Renal pelvis (tissue), 4 donors: ENCODE results near the gene BCL11B. TPM values are rescaled to one million over a fixed set of nuclear protein-coding genes. Genes with fewer than 3 reads are reported as not detected.
A peak's percentile ranks its signal among the peaks of the same experiment; 100 is the strongest.
"Not testable (repeated sequence)": the region's sequence is repeated elsewhere in the genome, so short reads cannot be mapped to it uniquely, and the experiment has no call there.

Experiments used
- DNase-seq: peaks from one replicate; pipeline ENCODE4 v3.0.0-alpha.2; 2013
- polyA plus RNA-seq, 3 donors: library from polyadenylated mRNA; unstranded; fragments of 120-200 nt; gene quantifications; one replicate each; pipeline ENCODE4 v1.2.1, GENCODE V29; 2013; ENCODE audit not compliant: insufficient read length in 3 of 3

Gene BCL11B
- polyA plus RNA-seq, 3 donors: 2.4 to 3.0 (median 2.6) TPM

DNA sequence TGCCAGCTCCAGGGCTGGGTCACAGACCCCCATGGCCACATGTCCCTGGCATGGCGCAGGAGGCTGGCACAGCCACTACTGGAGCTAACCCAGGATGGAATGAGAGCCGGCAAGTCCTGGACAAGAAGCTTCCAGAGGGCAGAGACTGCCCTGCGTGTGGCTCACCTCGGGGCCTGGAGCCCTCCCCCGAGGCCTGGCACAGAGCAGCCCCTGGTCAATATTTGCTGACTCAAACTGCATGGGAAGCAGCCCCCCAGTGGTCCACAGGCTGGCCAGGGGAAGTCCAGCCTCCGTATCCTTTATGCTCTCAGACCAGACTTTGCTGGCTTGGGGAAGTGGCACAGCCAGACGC lies 71.4 kb downstream of the BCL11B start:
- no peak for DNase-seq

DNA sequence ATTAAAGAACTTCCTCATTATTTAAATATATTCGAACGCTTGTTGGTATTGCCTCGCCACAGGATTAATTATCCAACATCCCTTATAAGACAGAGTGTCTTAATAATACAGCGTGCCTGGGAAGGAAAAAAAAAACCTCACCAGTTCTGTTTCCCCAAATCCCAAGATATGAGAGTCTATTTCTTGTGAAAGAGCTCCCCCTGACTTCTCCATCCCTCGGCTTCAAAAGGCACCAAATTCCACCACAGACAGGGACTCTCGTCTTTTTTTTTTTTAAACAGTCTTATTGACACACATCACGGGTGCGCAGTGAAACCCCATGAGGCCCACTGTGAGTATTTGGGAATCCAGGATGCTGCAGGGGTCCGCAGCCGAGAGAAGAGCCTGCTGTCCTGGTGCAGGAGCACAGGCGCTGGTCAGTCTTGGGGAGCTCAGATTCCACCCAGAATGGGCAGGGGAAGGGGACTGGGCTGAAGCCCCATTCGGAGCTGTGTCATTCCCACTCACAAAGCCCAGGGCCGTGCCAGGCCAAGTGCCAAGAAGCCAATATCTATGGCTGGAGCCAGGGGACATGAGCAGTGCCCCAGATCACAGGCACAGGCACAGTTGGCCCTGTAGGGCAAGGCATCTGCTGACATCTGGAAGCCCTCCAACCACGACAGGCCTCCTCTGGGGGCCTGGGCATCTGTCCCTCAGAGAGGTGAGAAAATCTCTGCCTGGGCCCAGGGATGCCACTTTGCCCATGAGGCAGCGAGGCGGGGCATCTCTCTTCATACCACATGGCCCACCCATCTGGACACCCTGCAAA lies 71.9 kb downstream of the BCL11B start:
- DNase-seq: no peak

DNA sequence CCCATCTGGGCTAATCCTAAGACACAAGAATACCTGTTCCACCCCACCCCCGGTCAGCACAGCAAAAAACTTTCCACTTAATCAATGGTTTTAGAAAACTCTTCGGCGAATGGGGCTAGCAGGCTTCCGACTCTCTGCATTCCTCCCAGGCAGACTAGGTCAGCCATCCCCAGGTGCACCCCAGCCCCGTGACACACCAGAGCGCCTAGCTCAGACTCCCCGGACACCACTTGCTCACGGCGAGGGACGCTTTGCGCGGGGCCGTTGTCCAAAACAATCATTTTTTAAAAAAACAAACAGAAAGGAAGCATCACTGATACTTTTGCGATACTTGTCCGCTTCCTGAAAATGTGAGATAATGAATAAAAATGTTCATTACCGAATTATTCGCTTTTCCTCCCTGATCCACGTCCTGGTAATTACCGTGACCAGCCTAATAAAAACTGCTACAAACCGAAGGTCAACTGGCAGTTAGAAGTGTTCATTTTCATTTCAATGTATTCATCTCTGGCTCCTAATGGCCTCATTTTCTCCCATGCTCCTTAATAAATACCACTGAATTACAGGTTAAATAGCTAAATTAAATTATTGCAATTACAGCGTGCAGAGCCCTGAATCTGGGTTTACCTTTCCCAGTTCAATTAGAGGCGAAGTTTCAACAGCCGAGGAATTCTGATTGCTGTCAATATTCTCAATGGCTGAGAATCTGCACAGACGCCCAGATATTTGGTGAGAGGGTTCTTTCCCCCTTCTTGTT lies 73.1 kb downstream of the BCL11B start:
- DNase-seq: no peak

DNA sequence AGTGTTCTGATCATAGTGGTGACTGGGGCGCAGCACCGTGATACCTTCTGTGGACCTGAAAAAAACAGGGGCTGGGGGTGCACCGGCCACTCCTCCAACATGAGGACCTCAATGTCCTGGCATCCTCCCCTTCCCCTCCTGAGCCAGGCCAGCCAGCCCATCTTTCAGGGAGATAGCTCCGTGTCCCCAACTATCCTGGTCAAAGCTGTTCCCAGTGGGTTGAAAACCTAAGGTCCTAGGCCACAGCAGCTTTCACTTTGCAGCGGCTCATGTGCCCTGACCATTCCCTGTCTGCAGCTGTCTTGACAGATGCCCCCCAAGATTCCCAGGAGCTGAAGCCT lies 75.7 kb downstream of the BCL11B start:
- no peak for DNase-seq

DNA sequence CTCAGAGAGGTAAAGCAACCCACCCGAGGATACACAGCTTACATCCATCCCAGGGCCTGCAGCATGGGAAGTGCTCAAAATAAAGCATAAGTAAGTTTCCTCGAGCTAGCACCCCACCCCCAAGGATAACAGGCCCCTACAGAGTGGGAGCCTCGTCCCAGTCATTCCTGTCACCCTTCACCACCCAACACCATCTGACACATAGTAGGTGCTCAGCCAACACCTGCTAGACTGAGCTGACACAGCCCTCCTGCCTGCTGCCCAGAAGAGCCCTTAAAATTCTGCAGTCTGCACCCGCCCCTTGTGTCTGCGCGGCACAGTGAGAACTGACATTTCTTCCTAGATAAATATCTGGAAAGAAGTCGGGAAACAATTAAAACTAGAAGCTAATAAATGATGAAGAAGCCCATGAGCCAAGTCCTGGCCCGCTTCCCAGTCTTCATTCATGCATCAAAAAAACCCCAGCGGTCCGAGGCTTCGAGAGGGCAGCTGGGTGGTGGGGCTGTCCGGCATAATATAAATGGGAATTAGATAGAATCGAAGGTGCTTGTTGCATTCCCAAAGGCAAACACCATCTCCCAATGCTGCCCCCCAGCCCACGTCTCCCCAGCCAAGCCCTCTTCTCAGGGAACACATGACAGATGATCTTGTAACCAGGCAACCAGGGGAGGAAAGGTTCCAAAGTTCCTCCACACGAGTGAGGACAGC lies 76.2 kb downstream of the BCL11B start:
- peak; percentile 77 for DNase-seq

DNA sequence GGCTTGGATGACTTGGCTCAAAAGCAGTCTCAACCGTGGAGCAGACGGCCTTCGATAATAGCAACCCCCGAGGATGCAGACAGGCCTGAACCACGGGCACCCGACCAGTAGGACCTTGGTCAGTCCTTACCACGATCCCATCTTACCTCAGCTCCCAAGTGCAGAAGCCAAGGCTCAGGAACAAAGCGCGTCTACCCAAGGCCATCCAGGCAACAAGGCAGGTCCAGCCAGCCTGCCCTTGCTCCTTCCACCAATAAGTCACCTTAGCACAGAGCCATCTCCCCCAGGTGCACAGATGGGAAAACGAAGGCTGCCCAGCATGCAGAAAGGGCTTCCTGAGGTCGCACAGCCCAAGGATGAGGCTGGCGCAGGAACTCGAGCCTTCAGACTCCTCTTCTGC lies 77.3 kb downstream of the BCL11B start:
- no peak for DNase-seq

DNA sequence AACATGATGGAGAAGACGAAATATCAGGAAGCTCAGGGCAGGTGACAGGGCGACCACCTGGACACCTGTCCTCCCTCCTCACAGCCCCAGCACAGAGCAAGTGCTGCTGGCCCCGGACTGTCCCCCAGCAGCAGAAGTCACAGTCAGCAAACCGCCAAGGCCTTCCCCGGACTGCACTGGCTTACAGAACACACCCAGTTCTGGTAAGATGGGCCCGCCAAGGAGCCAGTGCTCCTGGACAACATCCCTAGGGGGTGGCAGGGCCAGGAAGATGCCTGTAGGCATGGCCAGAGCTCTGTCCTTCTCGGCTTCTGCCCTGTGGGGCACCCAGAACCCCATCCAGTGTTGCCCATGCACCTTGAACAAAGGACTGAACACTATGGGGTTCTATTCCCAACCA lies 77.9 kb downstream of the BCL11B start:
- no peak for DNase-seq

DNA sequence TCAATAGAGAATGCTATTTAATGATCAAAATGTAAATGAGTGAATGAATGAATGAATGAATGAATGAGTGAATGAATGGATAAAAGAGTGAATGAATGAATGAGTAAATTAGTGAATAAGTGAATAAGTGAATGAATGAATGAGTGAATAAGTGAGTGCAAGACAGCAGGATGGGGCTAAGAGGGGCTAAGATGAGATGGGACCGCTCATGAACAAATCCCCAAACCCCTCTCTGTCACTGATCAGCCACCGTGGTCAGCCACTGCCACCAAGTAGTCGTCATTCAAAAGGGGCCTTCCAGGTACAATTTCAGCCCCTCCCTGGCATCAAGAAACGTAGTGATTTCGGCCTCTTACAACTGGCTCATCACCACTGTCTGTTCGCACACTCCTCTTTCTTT lies 79.2 kb downstream of the BCL11B start:
- DNase-seq: no peak

DNA sequence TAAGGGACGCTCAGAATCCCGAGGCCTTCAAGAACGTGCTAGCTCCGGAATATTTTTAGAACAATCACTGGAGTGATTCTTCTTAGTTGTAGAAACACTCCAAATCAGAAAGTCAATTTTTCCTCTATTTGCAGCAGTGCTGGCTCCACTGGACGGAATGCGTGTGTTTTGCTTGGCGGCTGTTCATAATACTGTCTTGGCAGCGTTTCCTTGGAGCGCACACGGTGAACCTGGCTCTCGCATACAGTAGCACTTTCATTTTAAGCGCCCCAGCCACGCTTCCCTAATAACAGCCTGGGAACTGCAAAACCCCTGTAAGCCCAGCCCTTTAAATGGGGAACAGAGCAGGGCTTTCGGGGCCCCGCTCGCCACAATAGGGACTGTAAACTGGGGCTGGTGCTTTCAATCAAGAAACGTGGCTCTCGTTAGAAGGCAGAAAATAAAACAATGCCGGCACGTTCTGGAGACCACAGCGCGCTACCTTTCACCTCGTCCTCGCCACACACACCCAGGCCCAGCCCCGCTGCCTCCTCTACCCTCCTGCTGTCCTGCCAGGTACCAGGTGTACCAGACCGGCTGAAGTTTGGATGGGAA lies 79.9 kb downstream of the BCL11B start:
- DNase-seq: peak; percentile 72

DNA sequence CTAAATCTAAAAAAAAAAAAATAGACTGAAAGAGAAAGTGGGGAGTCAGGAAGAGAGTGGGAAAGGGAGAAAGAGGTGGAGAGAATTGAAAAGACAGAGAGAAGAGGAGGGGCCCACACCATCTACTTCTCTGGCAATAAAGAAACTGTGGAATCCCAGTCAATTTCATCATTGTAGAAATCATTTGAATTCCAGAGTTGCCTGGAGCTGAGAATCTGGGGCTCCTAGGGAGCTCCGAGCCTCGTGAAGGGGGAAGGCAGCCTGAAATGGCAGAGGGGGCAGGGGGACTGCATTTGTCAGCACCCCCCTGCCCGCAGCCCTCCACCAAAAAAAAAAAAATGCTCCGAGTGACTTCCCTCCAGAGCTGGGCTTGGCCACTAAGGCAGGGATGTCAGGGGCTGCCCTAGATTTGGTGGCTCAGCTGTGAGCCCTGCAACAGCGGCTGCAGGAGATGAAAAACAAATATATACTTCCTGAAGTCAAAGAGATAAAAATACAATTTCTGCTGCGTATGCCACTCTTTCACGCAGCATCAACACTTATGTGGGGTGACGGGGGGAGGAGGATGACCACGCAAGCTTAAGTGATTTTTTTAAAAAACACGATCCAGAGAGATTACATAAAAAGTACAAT lies 80.5 kb downstream of the BCL11B start:
- no peak for DNase-seq

DNA sequence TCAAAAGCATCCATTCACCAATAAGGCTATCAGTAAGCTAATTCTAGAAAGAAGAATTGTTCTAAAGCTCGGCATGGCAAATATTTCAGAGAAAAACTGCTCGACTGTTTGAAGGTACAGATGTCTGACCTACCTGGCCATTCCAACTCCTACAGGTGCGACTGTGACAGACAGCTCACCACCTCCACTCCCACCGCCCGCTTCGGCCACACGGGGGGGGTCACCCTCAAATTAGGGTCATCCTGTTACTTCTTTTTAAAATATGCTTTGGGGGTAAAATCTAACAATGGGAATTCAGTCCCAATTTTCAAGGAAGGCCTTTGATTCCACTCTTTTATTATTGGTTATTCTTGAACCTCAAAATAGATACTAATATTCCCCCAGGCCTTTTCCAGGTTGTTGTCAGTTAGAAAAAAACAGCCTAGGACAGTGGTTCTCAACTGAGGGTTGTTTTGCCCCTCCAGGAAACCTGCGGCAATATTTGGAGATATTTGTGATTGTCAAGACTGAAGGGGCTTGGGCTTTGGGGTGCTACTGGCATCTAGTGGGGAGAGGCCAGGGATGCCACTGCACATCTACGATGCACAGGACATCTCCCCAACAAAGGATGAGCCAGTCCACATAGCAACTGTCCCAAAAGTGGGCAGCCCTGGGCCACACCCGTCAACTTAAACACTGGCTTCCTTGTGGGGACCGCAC lies 81.2 kb downstream of the BCL11B start:
- no peak for DNase-seq

DNA sequence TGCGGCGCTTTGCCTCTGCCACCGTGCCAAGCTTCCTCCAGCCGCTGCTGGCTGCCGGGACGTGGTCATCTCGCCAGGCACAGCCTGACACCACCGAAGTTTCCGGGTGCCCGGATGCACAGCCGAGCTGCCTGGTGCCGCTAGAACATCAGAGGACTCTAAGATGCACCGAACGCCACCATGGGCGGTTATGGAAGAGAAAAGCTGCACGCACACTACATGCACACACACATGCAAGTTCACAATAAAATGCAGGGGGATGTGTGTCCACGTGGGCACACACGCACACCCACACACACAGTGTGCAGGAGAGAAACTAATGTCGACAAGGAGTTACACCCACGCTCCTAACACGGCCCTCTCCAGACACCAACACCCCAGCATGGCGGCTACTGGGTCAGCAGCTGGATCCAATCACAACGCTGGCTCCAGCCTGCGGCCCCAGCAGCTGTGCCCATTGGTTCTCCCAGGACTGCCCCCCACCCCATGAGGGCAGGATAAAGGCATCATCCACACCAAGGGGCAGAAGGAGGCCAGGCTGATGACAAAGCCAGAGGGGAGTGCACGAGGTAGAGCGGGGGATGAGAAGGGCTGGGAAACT lies 82.7 kb downstream of the BCL11B start:
- no peak for DNase-seq

DNA sequence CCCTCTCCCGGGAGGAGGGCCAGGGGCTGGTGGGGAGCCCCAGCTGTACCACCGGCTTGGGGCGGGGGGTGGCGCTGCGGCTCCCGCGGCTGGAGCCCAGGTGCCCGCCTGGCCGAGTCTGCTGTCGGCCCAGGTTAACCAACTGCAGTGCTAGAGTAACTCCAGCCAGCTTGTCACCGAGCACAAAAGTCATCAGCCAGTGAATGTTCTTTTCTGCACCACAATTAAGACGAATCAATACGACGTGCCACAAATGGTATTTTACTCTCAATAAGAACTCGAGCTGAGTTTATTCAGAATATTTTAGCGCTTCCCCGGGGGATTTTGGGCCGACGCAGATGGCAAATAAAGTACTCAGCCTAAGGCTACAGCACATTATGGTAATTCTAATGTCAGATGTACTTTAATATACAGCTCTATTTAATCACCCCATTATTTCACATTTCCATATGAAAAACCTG lies 83.2 kb downstream of the BCL11B start:
- DNase-seq: no peak

DNA sequence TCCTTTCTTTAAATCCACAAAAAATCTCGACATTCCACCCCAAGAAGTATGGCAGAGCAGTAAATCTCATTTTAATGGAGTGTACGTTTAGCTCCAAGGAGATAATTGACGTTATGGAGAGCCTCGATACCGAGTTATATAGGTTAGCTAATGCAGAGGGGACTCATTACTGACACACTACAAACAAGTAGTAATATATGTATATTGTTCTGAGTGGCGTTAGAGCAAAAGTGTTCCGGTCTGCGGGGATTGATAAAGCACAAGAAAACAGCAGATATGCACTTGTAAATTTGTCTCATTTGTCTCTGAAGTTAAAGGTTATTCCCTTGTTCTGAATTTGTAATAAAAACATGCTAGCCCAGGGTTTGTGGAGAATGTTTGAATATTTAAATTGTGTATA lies 84.1 kb downstream of the BCL11B start:
- DNase-seq: no peak

DNA sequence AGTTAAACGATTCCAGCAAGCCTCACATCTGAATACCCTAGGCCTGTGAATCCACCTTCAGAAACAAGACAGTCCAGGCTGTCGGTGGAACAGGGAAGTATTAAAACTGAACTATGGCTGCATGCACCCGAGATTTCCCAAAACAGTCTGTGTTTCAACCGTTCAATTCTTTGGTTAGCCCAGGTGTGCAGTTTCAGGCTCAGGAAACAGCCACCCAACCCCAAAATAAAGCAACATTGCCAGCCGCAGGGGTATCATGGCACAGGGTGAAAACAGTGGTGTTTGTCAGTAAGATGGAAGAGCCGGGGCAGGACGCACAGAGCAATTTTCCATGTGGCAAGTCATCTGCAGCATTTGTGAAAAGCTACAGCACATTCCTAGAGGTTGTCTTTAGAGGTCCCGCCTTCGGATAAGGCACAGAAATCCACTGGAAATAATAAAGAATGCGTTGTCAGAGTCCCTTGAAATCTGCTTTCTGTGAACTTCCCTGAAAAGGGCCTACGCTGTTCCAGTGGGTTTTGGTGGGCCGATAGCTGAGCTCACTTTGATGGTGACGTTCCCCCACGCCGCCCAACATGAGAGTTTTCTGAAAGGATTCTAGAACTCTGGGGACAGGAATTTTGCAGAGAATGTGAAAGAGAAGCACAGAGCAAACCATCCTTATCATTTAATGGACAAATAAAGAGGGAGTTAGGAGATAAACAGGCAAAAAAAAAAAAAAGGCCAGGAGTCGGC lies 84.9 kb downstream of the BCL11B start:
- DNase-seq: no peak

DNA sequence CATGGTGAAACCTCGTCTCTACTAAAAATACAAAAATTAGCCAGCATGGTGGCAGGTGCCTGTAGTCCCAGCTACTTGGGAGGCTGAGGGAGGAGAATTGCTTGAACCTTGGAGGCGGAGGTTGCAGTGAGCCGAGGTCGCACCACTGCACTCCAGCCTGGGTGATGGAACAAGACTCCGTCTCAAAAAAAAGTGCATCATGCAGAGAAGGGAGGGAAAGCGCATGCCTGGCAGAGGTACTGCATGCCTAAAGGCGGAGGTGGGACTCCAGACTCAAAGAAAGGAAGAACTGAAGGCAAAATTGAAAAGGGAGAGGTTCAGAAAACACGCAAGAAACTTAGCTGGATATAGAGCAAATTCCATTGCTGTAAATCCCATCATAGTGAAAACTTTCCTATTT lies 85.7 kb downstream of the BCL11B start:
- not testable (repeated sequence) for DNase-seq

DNA sequence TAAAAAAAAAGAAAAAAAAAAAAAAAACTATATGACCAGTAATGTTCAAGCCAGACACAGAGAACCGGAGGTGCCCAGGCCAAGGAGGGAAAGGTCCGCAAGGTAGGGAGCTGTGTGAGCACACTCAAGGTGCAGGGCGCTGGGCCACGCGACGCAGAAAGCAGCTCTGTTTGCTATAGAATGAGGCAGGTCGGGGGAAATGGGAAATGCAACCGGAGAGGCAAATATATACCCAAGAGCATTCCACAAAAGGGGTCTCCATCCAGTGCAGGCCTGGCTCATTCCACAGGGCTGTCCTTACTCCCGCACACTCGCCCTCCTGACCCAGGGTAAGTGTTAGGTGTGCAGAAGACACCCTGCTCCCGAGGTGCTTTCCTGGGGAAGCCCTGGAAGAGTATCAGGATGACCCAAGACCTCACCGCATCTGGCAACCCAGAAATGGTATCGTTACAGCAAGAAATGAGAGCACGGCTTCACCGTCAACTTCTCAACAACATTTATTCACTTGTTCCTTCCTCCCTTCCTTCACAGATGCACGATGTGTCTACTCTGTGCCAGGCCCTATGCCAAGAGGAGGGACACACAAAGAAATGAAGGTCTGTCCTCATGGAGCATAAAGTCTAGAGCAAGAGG lies 86.4 kb downstream of the BCL11B start:
- DNase-seq: no peak

DNA sequence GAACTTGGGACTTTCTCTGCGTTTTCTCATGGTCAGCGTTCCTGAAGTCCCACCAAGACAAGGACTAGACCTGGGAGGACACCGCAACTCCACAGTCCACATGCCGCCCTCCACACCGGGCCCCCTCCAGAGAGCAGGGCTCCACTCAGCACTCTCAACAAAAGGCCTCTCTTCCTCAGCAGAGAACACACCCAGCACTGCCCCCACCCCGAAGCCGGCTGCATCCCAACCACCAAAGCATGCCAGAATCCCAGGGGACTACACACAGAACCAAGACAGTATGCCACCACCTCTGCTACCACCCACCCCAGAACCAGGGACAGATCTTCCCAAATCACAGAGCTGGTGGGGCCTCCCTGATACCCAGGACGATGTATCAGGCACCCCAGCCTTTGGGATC lies 88.3 kb downstream of the BCL11B start:
- DNase-seq: no peak

DNA sequence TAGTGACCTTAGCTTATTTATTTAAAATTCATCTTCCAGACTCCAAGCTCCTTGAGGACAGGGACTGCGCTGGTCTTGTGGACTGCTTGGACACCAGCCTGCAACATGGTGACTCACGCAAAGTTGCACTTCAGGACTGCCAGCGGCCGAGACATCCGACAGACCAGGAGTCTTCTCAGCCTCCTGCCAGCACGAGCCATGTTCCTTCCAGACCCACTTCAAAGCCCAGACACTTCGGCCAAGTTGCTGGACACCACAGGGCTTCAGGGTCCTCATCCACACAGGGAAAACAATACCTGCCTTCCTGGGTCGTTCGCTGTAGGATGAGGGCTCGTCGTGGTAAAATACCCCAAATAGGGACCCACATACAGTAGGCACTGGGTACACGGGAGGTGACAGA lies 88.7 kb downstream of the BCL11B start:
- DNase-seq: no peak
